Hindlimb muscle (tissue), 1 donor: ENCODE measurements around the gene ZNF398. TPM values are rescaled to one million over a fixed set of nuclear protein-coding genes. Genes with fewer than 3 reads are reported as not detected.
"Not testable (repeated sequence)": the region's sequence is repeated elsewhere in the genome, so short reads cannot be mapped to it uniquely, and the experiment has no call there.

Experiments
- DNase-seq: peaks from one replicate; pipeline ENCODE4 v3.0.0-alpha.2; 2013
- polyA plus RNA-seq: library from polyadenylated mRNA; unstranded; fragments of 120-200 nt; gene quantifications from one replicate; pipeline ENCODE4 v1.2.1, GENCODE V29; 2013; ENCODE audit not compliant: insufficient read length

The ZNF398 gene, protein sequence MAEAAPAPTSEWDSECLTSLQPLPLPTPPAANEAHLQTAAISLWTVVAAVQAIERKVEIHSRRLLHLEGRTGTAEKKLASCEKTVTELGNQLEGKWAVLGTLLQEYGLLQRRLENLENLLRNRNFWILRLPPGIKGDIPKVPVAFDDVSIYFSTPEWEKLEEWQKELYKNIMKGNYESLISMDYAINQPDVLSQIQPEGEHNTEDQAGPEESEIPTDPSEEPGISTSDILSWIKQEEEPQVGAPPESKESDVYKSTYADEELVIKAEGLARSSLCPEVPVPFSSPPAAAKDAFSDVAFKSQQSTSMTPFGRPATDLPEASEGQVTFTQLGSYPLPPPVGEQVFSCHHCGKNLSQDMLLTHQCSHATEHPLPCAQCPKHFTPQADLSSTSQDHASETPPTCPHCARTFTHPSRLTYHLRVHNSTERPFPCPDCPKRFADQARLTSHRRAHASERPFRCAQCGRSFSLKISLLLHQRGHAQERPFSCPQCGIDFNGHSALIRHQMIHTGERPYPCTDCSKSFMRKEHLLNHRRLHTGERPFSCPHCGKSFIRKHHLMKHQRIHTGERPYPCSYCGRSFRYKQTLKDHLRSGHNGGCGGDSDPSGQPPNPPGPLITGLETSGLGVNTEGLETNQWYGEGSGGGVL
- polyA plus RNA-seq = 7.3 TPM

DNA sequence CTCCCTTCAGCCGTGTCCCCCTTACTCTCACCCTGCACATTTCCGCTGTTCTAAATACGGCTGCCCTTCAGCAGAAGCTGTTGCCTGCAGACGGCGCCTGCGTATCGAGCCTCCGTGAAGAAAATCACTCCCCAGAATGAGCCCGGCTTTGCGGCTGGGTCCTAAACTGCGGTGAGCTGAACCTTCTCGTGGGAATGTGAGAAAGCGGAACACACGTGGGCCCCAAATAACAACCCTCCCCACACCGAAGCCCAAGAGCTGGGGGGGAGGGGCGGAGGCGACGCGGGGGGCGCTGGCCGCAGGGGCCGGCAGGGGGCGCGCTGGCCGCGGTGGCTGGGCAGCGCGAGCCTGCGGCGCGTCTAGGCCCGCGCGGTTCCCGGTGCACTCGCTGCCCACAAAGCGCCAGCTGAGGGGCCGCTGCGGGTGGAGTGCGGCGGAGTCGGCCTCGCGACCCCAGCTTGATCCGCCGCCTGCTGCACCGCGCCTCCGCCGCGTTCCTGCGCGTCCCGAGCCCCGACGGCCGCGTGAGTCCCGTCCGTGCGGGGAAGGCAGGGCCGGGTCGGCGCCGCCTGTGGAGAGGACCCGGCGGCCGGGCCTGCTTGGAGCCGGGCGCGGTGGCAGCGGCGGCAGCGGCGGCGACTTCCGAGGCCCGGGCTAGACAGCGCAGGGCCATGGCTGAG, at the start of gene ZNF398:
Gene ZNF398, plus strand, starts transcription at position 382 of the 680 bp plus-strand sequence. Its CDS starts 290 bp downstream, at position 672.
- DNase-seq = peak; percentile 88

DNA sequence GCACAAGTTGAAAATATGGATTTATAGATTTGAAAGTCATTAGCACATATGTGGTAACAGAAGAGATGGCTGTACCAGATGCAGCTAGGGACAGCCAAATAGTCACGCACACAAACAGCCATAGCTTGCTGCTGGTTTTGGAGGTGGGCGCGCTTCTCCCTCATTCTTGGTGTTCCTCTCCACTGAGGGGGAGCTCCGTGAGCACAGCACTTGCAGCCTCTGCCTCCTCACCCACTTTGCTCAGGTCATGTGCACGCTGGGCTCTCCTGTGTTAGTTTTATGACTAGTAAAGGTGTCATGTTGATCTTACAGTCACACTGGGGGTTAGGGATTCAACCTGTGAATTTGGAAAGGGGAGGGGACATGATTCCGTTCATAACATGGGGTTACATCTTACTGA, 48.2 kb upstream of the ZNF398 start:
- DNase-seq = no peak

DNA sequence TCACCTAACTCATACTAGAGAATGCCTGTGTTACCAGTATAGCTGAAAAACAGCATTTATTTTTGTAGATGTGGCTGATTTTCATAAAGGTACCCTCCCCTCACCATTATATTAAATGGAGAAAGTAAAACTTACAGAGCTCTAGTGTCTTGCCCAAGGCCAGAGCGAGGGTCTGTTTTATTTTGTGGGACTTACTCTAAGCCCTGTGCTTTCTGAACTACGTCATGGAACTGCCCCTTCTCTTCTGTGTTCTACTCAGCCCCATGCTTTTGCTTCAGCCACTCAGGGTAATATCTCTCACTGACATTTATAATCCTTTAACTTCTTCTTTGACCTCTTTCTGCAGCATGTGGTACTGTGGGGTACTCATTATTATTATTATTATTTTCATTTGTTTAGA, 46.4 kb upstream of the ZNF398 start:
- no peak for DNase-seq

DNA sequence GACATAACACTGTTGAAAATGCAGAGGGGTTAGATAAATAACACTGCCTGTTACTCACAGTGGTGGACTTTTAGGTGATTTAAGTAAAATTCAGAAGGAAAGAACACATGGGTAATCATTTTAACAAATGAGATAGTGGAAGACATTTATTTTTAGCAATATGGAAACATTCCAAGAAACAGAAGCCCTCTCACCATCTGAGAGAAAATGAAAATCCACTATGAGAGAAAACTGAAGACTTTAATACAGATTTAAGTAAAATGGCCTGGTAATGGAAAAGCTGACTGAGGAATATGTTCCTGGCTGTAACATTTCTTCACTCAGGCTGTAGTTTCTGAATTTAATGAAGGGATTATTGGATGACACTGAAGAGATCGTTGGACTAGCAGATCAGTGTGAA, 44.6 kb upstream of the ZNF398 start:
- DNase-seq = peak; percentile 9

DNA sequence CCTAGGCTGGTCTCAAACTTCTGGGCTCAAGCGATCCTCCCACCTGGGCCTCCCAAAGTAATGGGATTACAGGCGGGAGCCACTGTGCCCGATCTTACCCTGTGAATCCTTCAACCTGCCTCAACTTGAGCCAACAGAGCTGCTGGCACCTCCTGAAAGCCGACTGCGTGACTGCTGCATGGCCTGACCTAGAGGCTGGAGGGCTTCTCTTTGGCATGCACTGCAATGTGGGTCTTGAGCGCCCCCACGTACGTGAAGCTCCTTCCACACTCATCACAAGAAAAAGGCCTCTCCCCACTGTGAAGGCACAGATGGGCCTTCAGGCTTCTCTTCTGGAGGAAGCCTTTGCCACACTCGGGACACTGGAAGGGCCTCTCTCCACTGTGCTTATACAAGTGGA, 43.8 kb upstream of the ZNF398 start:
- DNase-seq = no peak

DNA sequence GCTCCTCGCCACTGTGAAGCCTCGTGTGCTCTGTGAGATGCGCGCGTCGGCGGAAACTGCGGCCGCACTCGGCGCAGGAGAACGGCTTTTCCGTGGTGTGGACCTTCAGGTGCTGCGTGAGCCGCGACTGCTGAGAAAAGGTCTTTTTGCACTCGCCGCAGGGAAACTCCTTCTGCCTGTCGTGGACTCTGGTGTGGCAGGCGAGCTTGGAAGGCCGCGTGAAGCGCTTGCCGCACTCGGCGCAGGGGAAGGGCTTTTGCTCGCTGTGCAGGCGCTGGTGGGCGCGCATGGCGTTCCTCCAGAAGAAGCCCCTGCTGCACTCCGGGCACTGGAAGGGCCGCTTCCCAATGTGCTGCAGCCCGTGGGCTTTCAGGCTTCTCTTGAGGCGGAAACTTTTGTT, 43.0 kb upstream of the ZNF398 start:
- DNase-seq = no peak

DNA sequence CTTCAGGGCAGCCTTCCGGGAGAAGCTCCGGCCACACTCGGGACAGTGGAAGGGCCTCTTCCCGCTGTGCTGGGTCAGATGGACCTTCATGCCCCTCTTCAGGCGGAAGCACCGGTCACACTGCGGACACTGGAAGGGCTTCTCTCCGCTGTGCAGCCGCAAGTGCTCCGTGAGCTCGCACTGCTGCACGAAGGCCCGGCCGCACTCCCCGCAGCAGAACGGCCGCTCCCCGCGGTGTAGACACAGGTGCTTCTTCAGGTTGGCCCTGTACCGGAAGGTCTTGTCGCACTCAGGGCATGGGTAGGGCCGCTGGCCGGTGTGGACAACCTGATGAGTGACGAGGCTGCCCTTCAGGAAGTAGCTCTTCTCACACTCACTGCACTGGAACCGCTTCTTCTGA, 42.5 kb upstream of the ZNF398 start:
- DNase-seq = no peak

DNA sequence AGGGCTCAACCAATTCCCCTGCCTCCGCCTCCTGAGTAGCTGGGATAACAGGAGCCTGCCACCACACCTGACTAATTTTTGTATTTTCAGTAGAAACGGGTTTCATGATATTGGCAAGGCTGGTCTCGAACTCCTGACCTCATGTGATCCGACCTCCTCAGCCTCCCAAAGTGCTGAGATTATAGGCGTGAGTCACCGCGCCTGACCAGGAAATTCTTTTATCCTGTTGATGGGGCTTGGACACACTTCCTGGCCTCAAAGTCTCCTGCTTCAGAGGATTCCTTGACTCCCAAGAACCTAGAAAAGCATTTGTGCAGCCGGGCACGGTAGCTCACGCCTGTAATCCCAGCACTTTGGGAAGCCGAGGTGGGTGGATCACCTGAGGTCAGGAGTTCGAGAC, 37.3 kb upstream of the ZNF398 start:
- no peak for DNase-seq

DNA sequence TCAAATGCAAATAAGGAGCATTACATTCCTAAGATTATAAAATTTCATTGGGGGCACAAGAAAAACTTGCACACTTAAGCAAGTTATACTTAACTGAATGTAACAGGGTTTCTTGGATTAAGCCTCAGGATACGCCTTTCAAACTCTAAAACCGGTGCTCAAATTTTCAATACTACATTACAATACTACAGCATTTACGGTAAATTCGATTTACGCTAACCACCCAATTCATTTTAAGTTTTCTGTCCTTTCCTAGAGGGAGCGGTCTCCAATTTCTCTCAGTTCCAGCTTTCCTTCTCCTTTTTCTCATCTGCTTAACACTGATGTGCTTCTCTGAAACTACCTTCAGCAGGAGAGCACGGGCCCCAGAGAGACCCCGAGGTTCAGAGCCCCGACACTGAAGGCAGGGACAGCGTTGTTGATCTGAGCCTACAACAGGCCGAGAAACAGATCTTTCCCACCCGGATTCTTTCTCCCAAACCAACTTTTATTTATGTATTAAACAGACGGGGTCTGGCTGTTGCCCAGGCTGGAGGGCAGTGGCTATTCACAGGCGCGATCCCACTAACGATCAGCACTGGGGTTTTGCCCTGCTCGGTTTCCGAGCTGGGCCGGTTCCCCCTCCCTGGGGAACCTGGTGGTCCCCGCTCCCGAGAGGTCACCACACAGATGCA, 21.9 kb upstream of the ZNF398 start:
- DNase-seq = peak; percentile 8

DNA sequence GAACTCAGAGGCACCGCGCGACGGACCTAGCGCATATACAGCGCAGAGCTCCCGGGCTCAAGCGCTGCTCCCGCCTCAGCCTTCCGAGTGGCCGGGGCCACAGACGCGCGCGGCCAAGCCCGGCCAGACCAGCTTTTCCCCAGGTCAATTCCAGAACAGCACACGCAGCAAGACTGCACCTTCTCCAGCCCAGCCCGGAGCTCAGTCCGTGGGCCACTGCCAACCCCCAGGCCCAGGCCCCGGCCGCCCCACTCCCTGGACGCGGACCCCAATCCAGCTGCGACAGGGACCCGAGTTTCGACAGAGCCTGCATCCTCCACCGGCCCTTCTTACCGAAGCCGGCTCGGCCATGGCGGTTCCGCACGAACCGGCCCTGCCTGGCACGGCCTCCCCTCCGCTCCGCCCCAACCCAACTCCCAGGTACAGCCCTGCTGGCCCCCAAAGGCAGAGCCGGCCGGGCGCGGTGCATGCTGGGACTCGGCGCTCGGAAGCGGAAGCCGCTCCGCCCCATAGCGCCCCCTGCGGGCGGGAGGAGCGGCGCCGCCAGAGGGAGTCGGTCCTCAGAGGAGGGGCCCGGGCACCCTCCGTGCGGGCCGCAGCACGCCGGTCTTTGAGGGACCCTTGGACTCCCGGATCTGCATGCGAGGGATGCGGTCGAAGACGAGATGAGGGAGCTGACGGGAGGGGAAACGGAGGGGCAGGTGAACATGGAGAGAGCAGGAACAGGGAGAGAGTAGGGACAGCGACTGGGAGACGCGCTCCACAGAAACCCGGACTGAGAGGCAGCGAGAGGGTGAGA, 21.2 kb upstream of the ZNF398 start, which contains the start of gene ZNF425:
Gene ZNF425, minus strand, starts transcription at position 462 of the 799 bp plus-strand sequence. Its CDS starts 111 bp downstream, at position 351.
- DNase-seq = peak; percentile 96

DNA sequence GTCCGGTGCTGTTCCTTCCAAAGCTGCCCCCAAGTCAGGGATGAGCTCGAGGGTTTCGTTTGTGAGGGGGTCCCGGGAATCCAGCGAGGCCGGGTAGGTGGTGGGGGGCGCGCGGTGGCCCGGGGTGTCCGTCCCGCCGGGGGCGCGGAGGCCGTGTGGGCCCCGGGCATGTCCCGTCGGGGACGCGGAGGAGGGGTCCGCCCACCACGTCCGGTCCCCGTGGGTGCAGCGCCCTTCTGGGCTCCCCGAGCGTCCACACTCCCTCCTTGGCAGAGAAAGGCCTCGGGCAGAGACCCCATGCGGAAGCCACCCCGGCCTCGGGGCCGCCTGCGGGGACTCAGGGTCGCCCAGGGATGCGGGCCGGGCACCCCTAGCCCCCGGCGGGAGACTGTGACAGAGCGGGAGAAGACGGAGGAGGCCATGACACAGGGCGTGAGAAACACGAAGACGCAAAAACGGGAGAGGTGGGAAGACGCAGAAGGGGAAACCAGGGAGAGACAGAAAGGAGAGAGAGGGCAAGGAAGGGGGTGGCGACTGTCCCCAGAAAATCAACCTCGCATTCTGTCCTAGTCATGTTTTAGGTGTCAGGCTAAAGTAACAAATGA, 20.5 kb upstream of the ZNF398 start:
- peak; percentile 42 for DNase-seq

DNA sequence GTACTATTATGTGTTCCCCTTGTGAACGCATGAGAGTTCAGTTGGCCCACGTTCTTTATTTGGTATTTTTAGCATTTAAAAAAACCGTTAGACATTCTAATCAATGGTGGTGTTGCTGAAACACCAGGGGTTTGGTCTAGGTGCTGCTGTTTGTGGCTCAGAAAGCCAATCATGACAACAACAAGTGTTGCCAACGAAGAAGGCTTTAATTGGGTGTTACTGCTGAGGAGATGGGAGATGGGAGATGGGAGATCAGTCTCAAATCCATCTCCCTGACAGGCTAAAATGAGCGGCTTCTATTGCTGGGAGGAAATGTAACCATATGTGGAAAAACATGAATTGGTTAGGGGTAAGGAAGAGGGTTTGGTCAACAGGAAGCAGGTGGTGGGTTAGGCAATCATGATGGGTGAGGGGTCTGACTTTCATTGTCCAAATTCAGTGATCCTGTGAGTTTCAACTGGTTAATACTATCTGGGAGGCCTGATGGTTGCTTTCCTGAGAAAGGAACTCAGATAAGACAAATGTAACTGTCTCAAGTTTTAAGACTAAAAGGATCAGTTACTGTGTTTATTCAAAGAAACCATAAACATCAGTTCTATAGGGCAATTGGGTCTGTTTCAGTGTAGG, 16.6 kb upstream of the ZNF398 start:
- DNase-seq = no peak

DNA sequence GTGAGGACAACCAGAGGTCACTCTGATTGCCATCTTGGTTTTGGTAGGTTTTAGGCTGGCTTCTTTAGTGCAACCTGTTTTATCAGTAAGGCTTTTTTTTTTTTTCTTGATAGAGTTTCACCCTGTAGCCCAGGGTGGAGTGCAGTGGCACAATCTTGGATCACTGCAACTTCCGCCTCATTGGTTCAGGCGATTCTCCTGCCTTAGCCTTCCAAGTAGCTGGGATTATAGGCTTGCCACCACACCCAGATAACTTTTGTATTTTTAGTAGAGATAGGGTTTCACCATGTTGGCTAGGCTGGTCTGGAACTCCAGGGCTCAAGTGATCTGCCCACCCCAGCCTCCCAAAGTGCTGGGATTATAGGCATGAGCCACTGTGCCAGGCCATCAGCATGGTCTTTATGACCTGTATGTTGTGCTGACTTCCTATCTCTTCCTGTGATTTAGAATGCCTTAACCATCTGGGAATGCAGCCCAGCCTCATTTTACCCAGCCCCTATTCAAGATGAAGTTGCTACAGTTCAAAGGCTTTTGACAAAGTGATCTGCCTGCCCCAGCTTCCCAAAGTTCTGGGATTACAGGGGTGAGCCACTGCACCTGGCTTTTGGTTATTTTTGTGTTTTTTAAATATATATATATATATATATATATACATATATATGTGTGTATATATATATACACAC, 14.1 kb upstream of the ZNF398 start:
- no peak for DNase-seq

DNA sequence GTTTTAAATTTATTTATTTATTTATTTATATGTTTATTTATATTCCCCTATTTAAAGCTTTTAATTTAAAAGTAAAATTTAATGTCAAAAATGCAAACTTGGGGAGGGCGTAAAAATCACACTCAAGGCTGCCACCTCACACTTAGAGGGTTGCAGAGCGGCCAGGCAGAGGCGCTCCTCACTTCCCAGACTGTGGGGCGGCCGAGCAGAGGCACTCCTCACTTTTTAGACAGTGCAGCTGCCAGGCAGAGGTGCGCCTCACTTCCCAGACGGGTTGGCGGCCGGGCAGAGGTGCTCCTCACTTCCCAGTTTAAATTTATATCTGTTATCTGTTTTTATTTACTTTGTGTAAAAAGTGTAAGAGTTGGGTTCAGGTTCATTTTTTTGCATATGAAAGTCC, 11.1 kb upstream of the ZNF398 start:
- DNase-seq = no peak

DNA sequence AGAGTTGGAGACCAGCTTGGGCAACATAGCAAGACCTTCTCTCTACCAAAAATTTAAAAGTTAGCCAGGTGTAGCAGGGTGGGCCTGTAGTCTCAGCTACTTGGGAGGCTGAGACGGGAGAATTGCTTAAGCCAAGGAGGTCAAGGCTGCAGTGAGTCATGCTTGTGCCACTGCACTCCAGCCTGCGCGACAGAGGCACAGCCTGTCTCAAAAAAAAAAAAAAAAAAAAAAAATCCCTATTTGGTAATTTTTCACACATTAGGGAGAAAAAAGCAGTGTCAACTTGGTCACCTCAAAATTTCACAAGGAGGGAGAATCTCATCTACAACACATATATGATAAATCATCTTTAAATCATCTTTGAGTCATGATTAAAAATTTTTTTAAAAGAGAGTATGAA, 6.4 kb upstream of the ZNF398 start:
- DNase-seq = no peak

DNA sequence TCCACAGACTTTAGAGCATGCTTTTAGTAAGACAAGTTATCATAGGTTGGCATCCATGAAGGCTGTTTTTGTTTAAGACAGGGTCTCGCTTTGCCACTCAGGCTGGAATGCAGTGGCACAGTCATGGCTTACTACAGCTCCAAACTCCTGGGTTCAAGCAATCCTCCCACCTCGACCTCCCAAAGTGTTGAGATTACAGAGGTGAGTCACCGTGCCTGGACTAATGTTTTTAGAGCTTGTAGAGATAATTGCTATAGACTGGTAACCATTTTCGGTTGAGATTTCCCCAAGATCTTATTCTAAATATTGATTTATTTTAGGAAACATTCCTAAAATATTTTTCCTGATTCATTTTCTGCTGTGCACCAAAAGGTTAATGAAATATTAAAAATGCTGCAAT, 5.4 kb upstream of the ZNF398 start:
- DNase-seq = no peak

DNA sequence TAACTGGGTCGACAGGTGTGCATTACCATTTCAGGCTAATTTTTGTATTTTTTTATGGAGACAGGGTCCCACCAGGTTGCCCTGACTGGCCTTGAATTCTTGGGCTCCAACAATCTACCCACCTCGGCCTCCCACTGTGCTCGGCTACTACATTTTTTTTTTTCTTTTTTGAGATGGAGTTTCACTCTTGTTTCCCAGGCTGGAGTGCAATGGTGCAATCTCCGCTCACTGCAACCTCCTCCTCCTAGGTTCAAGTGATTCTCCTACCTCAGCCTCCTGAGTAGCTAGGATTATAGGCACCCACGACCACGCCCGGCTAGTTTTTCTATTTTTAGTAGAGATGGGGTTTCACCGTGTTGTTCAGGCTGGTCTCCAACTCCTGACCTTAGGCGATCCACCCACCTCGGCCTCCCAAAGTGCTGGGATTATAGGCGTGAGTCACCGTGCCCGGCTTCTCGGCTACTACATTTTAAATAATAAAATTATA, 2.8 kb upstream of the ZNF398 start:
- not testable (repeated sequence) for DNase-seq

DNA sequence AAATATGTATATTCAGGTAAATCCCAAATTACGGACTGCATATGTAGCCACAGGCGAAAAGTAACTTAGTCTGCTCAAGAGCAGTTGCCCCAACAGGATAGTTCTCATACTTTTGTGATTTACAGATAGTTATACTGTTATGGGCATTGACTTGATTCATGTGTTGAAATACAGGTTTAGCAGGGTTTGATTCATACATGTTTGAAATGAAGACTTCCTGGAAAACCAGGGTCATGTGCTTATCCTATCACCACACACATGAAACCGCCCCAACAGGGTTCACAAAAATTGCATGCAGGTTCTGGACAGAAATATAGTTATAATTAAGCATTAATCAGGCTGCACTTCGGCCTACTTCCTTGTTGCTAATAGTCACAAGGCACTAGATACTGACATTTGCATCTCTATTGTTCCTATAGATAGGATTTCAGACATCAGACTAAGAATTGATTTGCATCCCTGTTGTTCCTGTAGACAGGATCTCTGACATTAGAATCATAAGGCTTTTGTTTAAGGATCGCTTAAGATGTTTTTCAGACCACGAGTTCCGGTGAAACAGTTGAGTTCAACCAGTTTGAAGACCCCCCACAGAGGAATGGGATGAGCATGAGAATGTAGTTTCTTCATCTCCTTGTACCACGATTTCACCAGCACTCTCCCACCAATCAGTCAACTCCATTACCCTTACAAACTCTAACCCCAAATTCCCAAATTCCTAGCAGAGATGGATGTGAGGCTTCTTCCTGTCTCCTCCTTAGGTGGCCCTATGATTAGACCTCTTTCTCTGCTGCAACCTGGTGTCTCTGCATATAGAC, 2.0 kb upstream of the ZNF398 start:
- DNase-seq = no peak
